IMR-90 (cell line): ENCODE data around the gene FRK.

Experiments
- BHLHE40 ChIP-seq: fragments of 150-350 bp; IDR thresholded peaks from 2 replicates; pipeline ENCODE4 v1.6.1; 2016; ENCODE audit warnings: mild to moderate bottlenecking, low read depth, low read length
- CEBPB ChIP-seq: IDR thresholded peaks from 2 replicates; pipeline ENCODE4 v1.6.1; 2012; ENCODE audit warnings: low read depth, low read length, improper control_type of control experiment
- CTCF ChIP-seq: conservative IDR thresholded peaks from 2 replicates; pipeline ENCODE4 v1.5.1; 2012; ENCODE audit warnings: mild to moderate bottlenecking, low read depth, low read length, improper control_type of control experiment
- ELK1 ChIP-seq: fragments of 150-350 bp; IDR thresholded peaks from 2 replicates; pipeline ENCODE4 v1.6.1; 2016; ENCODE audit warnings: low read depth, mild to moderate bottlenecking, low read length, moderate library complexity, borderline replicate concordance
- MAFK ChIP-seq: IDR thresholded peaks from 2 replicates; pipeline ENCODE4 v1.6.1; 2012; ENCODE audit warnings: low read depth, low read length, improper control_type of control experiment
- MXI1 ChIP-seq: IDR thresholded peaks from 2 replicates; pipeline ENCODE4 v1.6.1; 2012; ENCODE audit warnings: low read depth, mild to moderate bottlenecking, low read length, moderate library complexity, borderline replicate concordance
- POLR2A ChIP-seq: IDR thresholded peaks from 2 replicates; pipeline ENCODE4 v1.6.1; 2012; ENCODE audit warnings: mild to moderate bottlenecking, low read depth, low read length
- RAD21 ChIP-seq: IDR thresholded peaks from 2 replicates; pipeline ENCODE4 v1.6.1; 2012; ENCODE audit warnings: low read length, improper control_type of control experiment
- RCOR1 ChIP-seq: IDR thresholded peaks from 2 replicates; pipeline ENCODE4 v1.6.1; 2012; ENCODE audit warnings: mild to moderate bottlenecking, low read length, improper control_type of control experiment; ENCODE audit not compliant: insufficient replicate concordance
- RFX5 ChIP-seq: IDR thresholded peaks from 2 replicates; pipeline ENCODE4 v1.8.0; 2012; ENCODE audit warnings: low read depth, mild to moderate bottlenecking, low read length, moderate library complexity
- USF2 ChIP-seq: fragments of 150-350 bp; IDR thresholded peaks from 2 replicates; pipeline ENCODE4 v1.6.1; 2017; ENCODE audit warnings: mild to moderate bottlenecking, antibody characterized with exemption, low read length, low read depth

GRCh38 chr6:116018976-116019375 lies 41.7 kb downstream of the FRK start:
- TF ChIP-seq ELK1 (no peak), RAD21 (no peak), CTCF (no peak), POLR2A (no peak), CEBPB (no peak), USF2 (no peak), RCOR1 (no peak), BHLHE40 (no peak), RFX5 (no peak), MXI1 (no peak), MAFK (no peak)
